ENCODE results near the gene SNTN.

SNTN gene

DNA sequence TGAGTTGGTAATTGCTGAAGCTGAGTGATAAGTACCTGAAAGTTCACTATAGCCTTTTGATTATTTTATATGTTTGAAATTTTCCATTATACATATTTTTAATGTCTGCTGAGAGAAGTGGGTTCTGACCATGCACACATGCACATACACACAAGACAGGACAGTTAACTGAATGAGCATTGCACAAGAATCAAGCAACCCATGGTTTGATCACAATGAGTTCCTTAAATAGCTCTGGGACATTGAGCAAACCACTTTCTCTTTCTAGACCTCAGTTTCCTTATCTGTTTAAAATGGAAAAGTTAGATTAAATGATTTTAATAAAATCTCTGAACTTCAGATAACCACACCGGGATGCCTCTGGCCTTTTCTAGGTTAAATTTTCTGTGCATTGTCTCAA lies 26.7 kb downstream of the SNTN start:
- no peak for DNase-seq

DNA sequence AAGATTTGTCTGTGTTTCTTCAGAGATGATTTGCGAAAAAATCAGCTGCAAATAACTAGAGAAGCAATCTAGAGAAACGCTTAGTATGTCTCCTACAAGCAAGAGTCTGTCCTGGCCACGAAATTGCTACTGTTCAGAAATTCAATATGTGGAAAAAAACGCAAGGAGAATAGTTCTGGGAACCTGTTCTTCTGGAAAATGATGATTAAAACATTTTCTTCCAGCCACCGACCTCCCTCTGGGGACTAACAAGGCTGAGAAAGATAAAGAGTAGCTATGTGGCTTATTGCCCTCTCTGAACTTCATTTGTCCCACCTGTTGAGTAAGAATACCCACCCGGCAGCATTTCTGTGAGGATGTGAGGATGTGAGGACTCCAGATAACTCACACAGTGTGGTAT lies 31.6 kb downstream of the SNTN start:
- no peak for DNase-seq

GRCh38 chr3:63685340-63685739 lies 32.9 kb downstream of the SNTN start:
- no peak for DNase-seq

GRCh38 chr3:63687278-63688225 lies 35.1 kb downstream of the SNTN start:
- no peak for DNase-seq

DNA sequence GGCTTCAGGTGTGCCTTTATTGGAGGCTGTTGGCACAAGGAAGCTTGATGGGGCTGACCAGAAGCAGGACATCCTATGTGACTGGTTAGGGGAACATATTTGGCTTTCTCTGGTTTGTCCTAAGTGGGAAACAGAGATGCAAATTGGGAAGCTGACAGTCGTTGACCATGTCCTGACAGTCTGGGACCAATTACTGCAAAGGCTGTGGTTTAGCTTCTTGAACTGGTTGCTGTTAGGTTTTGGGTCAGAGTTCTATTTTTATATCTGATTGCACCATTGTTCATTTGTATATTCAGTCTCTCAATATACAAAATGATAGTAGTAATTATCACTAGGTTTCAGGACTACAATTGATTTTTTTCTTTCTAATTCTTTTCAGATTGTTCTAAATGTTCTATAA lies 36.8 kb downstream of the SNTN start:
- DNase-seq = no peak

DNA sequence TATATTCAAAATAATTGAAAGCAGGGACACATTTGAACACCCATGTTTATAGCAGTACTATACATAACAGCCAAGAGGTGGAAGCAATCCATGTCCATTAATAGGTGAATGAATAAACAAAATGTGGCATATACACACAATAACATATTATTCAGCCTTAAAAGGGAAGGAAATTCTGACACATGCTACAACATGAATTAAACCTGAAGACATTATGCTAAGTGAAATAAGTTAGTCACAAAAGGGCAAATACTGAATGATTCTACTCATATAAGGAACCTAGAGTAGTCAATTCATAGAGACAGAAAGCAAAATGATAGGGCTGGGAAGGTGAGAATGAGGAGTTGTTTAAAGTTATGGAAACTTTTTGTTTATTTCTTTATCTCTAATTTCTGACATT lies 40.9 kb downstream of the SNTN start:
- DNase-seq = no peak

DNA sequence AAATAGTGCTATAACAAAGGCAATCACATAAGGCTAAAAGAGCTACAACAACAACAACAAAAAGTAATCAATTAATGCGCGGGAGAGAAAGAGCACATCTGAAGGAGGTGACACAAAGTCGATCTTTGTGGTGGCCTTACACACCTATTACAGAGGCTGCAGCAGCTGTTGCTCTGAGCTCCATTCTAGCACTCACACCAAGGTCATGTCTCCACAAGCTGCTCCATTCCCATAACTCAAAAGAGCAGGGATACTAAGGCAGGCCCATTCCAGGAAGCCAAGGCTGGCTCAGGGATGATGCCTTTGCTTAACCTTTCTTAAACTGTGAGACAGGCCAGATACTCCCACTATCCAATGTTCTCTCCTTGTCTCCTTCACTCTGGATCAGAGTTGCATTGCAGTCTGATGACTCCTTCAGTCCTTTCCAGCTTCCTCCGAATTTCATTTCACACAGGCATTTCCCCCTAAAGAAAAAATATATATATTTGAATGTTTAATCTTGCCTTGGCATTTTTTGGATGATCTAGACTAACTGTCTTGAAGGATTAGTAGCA lies 52.7 kb downstream of the SNTN start:
- DNase-seq = no peak

DNA sequence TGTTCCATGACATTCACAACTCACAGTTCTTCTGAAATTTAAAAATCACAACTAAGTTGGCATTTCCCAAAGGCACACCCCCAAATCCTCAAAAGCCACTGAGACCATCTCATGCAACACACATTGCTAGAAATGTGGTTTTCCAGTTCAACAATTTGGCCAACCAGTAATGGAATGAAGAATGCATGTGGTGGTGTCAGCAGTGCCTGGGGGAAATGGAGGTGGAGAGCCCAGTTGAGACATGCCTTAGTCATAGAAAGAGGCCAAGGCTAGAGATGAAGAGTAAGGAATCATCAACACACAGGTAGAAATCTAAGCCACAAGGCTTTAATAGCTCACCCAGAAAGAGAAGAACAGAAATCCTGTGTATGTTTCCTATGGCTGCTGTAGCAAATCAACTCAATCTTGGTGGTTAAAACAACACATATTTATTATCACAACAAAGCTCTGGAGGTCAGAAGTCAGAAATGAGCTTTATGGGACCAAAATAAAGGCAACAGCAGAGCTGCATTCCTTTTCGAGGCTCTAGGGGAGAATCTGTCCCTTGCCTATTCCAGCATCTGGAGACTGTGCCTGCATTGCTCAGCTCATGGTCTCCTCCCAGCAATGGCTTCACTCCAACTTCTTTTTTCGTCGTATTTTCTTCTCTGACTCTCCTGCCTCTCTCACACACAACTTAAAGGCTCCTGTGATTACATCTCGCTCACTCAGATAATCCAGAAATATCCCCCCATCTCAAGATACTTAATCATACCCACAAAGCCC lies 54.0 kb downstream of the SNTN start:
- DNase-seq = no peak

- no peak for DNase-seq
Observed at GRCh38 chr3:63707731-63708130, 55.3 kb downstream of the SNTN start.

GRCh38 chr3:63709576-63709975 lies 57.1 kb downstream of the SNTN start:
- no peak for DNase-seq

Data from T-helper 1 cell (primary cell).